ENCODE results near the gene NCAN. TPM values are rescaled to one million over a fixed set of nuclear protein-coding genes. Genes with fewer than 3 reads are reported as not detected.

Gene NCAN
- total RNA-seq: not detected

GRCh38 chr19:19211499-19212420 is at the start of gene NCAN:
Gene NCAN, plus strand, starts transcription at chr19:19211958. Its CDS starts 4,996 bp downstream, at chr19:19216954.
- Histone ChIP-seq H3K27ac (no peak within 1 kb of the TSS), H3K4me1 (no peaks in the 10 kb centered on the region), H3K9me3 (no peaks in the 10 kb centered on the region), H3K4me3 (no peak within 1 kb of the TSS), H3K36me3 (no peaks in the 10 kb centered on the region), H3K27me3 (peaks cover 5 to 15% of the 10 kb centered on the region in 2 donors)
- no peak for DNase-seq (ENCODE audit: low spot score)
- TF ChIP-seq, protein P1, sequence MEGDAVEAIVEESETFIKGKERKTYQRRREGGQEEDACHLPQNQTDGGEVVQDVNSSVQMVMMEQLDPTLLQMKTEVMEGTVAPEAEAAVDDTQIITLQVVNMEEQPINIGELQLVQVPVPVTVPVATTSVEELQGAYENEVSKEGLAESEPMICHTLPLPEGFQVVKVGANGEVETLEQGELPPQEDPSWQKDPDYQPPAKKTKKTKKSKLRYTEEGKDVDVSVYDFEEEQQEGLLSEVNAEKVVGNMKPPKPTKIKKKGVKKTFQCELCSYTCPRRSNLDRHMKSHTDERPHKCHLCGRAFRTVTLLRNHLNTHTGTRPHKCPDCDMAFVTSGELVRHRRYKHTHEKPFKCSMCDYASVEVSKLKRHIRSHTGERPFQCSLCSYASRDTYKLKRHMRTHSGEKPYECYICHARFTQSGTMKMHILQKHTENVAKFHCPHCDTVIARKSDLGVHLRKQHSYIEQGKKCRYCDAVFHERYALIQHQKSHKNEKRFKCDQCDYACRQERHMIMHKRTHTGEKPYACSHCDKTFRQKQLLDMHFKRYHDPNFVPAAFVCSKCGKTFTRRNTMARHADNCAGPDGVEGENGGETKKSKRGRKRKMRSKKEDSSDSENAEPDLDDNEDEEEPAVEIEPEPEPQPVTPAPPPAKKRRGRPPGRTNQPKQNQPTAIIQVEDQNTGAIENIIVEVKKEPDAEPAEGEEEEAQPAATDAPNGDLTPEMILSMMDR (IDR thresholded peaks at IDR 0.05): no peak

- no peaks in the 10 kb centered on the region for H3K4me1 ChIP-seq
- no peak for DNase-seq (ENCODE audit: low spot score)
- H3K27ac ChIP-seq: no peak overlapping the region
- TF ChIP-seq, protein P1 (IDR thresholded peaks at IDR 0.05): no peak
- H3K36me3 ChIP-seq: no peaks in the 10 kb centered on the region
- H3K4me3 ChIP-seq: no peak overlapping the region
- no peaks in the 10 kb centered on the region for H3K27me3 ChIP-seq
- no peaks in the 10 kb centered on the region for H3K9me3 ChIP-seq
Measured at GRCh38 chr19:19162495-19162894, 49.3 kb upstream of the NCAN start.

GRCh38 chr19:19165396-19165795 is 46.4 kb upstream of the NCAN start:
- Histone ChIP-seq H3K27me3 (no peaks in the 10 kb centered on the region), H3K4me3 (no peak overlapping the region), H3K27ac (no peak overlapping the region), H3K9me3 (no peaks in the 10 kb centered on the region), H3K4me1 (peaks cover 0 to 9% of the 10 kb centered on the region in 2 donors), H3K36me3 (no peaks in the 10 kb centered on the region)
- DNase-seq (ENCODE audit: low spot score): no peak
- TF ChIP-seq, protein P1 (IDR thresholded peaks at IDR 0.05): no peak

GRCh38 chr19:19167612-19168011 is 44.1 kb upstream of the NCAN start:
- Histone ChIP-seq H3K27ac (no peak overlapping the region), H3K27me3 (no peaks in the 10 kb centered on the region), H3K4me3 (no peak overlapping the region), H3K9me3 (no peaks in the 10 kb centered on the region), H3K4me1 (peaks cover 0 to 12% of the 10 kb centered on the region in 2 donors), H3K36me3 (no peaks in the 10 kb centered on the region)
- DNase-seq (ENCODE audit: low spot score): no peak
- TF ChIP-seq, protein P1 (IDR thresholded peaks at IDR 0.05): no peak

DNA sequence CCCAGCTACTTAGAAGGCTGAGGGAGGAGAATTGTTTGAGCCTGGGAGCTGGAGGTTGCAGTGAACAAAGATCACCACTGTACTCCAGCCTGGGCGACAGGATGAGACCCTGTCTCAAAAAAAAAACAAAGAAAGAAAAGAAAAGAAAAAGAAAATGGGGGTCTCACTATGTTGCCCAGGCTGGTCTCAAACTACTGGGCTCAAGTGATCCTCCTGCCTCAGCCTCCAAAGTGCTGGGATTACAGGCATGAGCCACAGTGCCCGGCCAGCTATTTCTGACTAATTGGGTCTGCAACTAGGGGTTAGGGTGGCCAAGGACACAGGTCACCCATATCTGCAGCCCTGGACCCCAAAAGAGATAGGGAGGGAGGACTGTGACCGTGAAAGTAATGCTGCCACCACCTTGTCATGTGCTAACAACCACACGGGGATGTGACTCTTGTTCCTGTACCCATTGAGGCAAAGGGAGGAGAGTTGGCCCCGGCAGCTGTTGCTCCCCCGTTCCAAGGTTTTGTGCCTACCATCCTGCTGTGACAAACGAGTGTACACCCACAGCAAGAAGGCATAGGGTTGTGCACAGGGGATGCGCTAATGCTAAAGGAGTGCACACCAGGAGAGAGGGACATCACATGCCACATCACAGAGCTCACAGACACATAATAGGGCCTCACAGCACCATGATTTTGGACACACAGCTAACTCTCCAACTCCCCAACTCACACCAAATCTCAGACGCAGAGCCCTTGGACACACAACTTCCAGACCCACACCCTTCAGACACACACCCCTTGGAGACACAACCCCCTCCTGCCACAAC is 42.3 kb upstream of the NCAN start:
- Histone ChIP-seq H3K4me3 (peak overlapping the region; percentile 8 to 35), H3K9me3 (no peaks in the 10 kb centered on the region)

More for the DNA sequence above, 42.3 kb upstream of the NCAN start:
- Histone ChIP-seq H3K36me3 (no peaks in the 10 kb centered on the region), H3K27ac (no peak overlapping the region), H3K27me3 (no peaks in the 10 kb centered on the region), H3K4me1 (peaks cover 0 to 12% of the 10 kb centered on the region in 2 donors)
- TF ChIP-seq, protein P1 (IDR thresholded peaks at IDR 0.05): no peak
- DNase-seq (ENCODE audit: low spot score): no peak
